HEK293 (cell line): Measurements from ENCODE around the gene SUPT5H.
A peak's percentile ranks its signal among the peaks of the same experiment; 100 is the strongest.

ENCODE experiments used
- CTCF ChIA-PET: fragments of 350-600 bp; formaldehyde crosslinking; extraction: SDS; loops from one replicate; lab custom pipeline; 2021; ENCODE audit warnings: antibody characterized with exemption; lab: Yijun Ruan, JAX
- POLR2A ChIA-PET: fragments of 300-600 bp; formaldehyde crosslinking; extraction: SDS; loops from one replicate; lab custom pipeline; 2020; ENCODE audit warnings: antibody characterized with exemption, inconsistent platforms; lab: Yijun Ruan, JAX
- H3K27ac ChIP-seq: fragments of 200-500 bp; sonication (Bioruptor generic); 2 replicates; pipeline ENCODE4 v1.5.1; 2014; ENCODE audit warnings: low read depth, low read length, control low read depth, inconsistent platforms; ENCODE audit errors: extremely low read depth
- H3K36me3 ChIP-seq, 2 experiments: fragments of 200-500 bp in 1 of 2; sonication (Bioruptor generic) in 1 of 2; 1 replicate in 1 of 2; 2 replicates in 1 of 2; pipeline ENCODE4 v1.5.1; 2014 to 2017; ENCODE audit warnings: inconsistent platforms in 2 of 2, low read length in 2 of 2; ENCODE audit not compliant: control insufficient read depth in 2 of 2, insufficient read depth in 1 of 2
- H3K4me1 ChIP-seq: fragments of 200-500 bp; sonication (Bioruptor generic); 2 replicates; pipeline ENCODE4 v1.5.1; 2014; ENCODE audit warnings: mild to moderate bottlenecking, low read length, inconsistent platforms; ENCODE audit not compliant: control insufficient read depth, insufficient read depth
- H3K4me3 ChIP-seq: 2 replicates; pipeline ENCODE4 v1.5.1; 2011; ENCODE audit warnings: low read depth, mild to moderate bottlenecking, control low read depth, low read length, moderate library complexity
- H3K9me3 ChIP-seq: fragments of 200-500 bp; sonication (Bioruptor generic); 2 replicates; pipeline ENCODE4 v1.5.1; 2014; ENCODE audit warnings: low read depth, low read length, inconsistent platforms; ENCODE audit not compliant: control insufficient read depth, insufficient read depth
- ELK4 ChIP-seq: IDR thresholded peaks from 2 replicates; pipeline ENCODE4 v1.6.1; 2011; ENCODE audit warnings: mild to moderate bottlenecking, low read depth, low read length, borderline replicate concordance
- FEZF1 ChIP-seq: fragments of 450-650 bp; formaldehyde crosslinking; IDR thresholded peaks from 2 replicates; pipeline ENCODE4 v1.5.1; 2016; ENCODE audit warnings: missing biosample characterization, missing genetic modification characterization
- GLIS1 ChIP-seq: fragments of 450-650 bp; formaldehyde crosslinking; IDR thresholded peaks from 2 replicates; pipeline ENCODE4 v1.5.1; 2016; ENCODE audit warnings: missing biosample characterization, missing genetic modification characterization
- GLIS2 ChIP-seq: fragments of 450-650 bp; formaldehyde crosslinking; IDR thresholded peaks from 2 replicates; pipeline ENCODE4 v1.5.1; 2016; ENCODE audit warnings: missing biosample characterization, missing genetic modification characterization
- HOXC10 ChIP-seq: sonication (generic); formaldehyde crosslinking; IDR thresholded peaks from 2 replicates; pipeline ENCODE4 v1.8.1; 2023; ENCODE audit warnings: mild to moderate bottlenecking, missing genetic modification reagents
- HOXD13 ChIP-seq: sonication (generic); formaldehyde crosslinking; IDR thresholded peaks from 2 replicates; pipeline ENCODE4 v1.8.0; 2022; ENCODE audit warnings: missing genetic modification reagents, borderline replicate concordance
- KLF9 ChIP-seq: fragments of 450-650 bp; formaldehyde crosslinking; IDR thresholded peaks from 2 replicates; pipeline ENCODE4 v1.5.1; 2016; ENCODE audit warnings: missing biosample characterization, missing genetic modification characterization, low read depth
- MZF1 ChIP-seq: fragments of 450-650 bp; formaldehyde crosslinking; IDR thresholded peaks from 2 replicates; pipeline ENCODE4 v1.5.1; 2017; ENCODE audit warnings: missing biosample characterization, missing genetic modification characterization, borderline replicate concordance
- PRDM4 ChIP-seq: fragments of 450-650 bp; formaldehyde crosslinking; IDR thresholded peaks from 2 replicates; pipeline ENCODE4 v1.5.1; 2017; ENCODE audit warnings: missing biosample characterization, missing genetic modification characterization
- SP7 ChIP-seq: fragments of 450-650 bp; formaldehyde crosslinking; IDR thresholded peaks from 2 replicates; pipeline ENCODE4 v1.5.1; 2016; ENCODE audit warnings: missing biosample characterization, missing genetic modification characterization
- YY1 ChIP-seq: fragments of 450-650 bp; formaldehyde crosslinking; IDR thresholded peaks from 2 replicates; pipeline ENCODE4 v1.5.1; 2018; ENCODE audit warnings: missing biosample characterization, missing genetic modification characterization
- ZBTB10 ChIP-seq: fragments of 450-650 bp; formaldehyde crosslinking; IDR thresholded peaks from 2 replicates; pipeline ENCODE4 v1.5.1; 2016; ENCODE audit warnings: missing biosample characterization, missing genetic modification characterization
- ZBTB11 ChIP-seq: fragments of 450-650 bp; formaldehyde crosslinking; conservative IDR thresholded peaks from 2 replicates; pipeline ENCODE4 v1.5.1; 2016; ENCODE audit warnings: low read depth, missing biosample characterization, missing genetic modification characterization
- ZBTB17 ChIP-seq: fragments of 450-650 bp; formaldehyde crosslinking; IDR thresholded peaks from 2 replicates; pipeline ENCODE4 v1.5.1; 2016; ENCODE audit warnings: missing biosample characterization, missing genetic modification characterization
- ZBTB48 ChIP-seq: fragments of 450-650 bp; formaldehyde crosslinking; IDR thresholded peaks from 2 replicates; pipeline ENCODE4 v1.5.1; 2016; ENCODE audit warnings: missing biosample characterization, missing genetic modification characterization
- ZFP69B ChIP-seq: fragments of 450-650 bp; formaldehyde crosslinking; IDR thresholded peaks from 2 replicates; pipeline ENCODE4 v1.5.1; 2016; ENCODE audit warnings: missing biosample characterization, missing genetic modification characterization
- ZNF169 ChIP-seq: fragments of 450-650 bp; formaldehyde crosslinking; IDR thresholded peaks from 2 replicates; pipeline ENCODE4 v1.5.1; 2016; ENCODE audit warnings: missing biosample characterization, missing genetic modification characterization
- ZNF175 ChIP-seq: fragments of 450-650 bp; formaldehyde crosslinking; IDR thresholded peaks from 2 replicates; pipeline ENCODE4 v1.5.1; 2016; ENCODE audit warnings: missing biosample characterization, missing genetic modification characterization
- ZNF18 ChIP-seq: fragments of 450-650 bp; formaldehyde crosslinking; IDR thresholded peaks from 2 replicates; pipeline ENCODE4 v1.5.1; 2016; ENCODE audit warnings: missing biosample characterization, missing genetic modification characterization
- ZNF24 ChIP-seq: fragments of 450-650 bp; formaldehyde crosslinking; IDR thresholded peaks from 2 replicates; pipeline ENCODE4 v1.5.1; 2016; ENCODE audit warnings: missing biosample characterization, missing genetic modification characterization
- ZNF354C ChIP-seq: fragments of 450-650 bp; formaldehyde crosslinking; IDR thresholded peaks from 2 replicates; pipeline ENCODE4 v1.5.1; 2016; ENCODE audit warnings: missing biosample characterization, missing genetic modification characterization, low read depth, borderline replicate concordance
- ZNF473 ChIP-seq: fragments of 450-650 bp; formaldehyde crosslinking; IDR thresholded peaks from 2 replicates; pipeline ENCODE4 v1.5.1; 2017; ENCODE audit warnings: missing biosample characterization, missing genetic modification characterization
- ZSCAN23 ChIP-seq: fragments of 450-650 bp; formaldehyde crosslinking; IDR thresholded peaks from 2 replicates; pipeline ENCODE4 v1.5.1; 2016; ENCODE audit warnings: missing biosample characterization, missing genetic modification characterization
- ZXDB ChIP-seq: fragments of 450-650 bp; formaldehyde crosslinking; IDR thresholded peaks from 2 replicates; pipeline ENCODE4 v1.5.1; 2016; ENCODE audit warnings: missing biosample characterization, missing genetic modification characterization

Gene SUPT5H

DNA sequence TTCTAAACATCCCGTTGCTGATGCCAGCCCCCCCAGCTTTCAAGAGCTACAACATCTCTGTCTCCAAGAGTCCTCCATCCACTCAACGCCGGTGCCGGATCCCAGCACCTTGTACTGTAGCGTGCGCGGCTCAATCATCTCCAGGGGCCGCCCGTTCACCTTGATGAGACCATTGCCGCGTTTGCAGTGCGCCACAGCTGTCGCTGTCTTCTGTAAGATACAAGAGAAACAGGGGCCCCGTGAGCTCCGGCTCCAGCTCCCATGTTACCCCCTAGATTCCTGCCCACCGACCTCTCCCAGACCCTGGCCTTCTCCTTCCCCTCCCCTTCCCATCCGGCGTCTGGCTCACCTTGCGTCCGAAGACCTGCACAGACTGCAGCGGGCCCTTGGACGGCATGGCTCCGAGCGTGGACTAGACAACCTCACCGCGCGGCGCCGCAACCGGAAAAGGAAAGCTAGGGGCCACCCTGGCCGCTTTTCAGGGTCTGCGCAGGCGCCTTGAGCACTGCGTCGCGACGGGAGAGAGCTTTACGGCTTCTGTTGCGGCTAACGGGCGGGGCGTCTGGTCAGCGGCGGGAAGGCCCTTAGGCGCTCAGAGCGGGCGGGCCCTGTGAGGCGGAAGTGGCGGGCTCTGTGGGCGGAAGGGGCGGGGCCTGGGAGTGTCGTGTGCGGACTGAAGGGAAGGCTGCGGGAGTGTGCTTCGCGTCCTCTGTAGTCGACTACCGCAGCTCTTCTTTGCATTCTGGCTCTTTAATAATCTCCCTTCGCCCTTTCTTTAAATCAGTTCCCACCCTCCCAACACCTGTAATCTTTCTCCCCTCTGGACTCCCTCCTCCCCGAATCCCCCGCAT, 9.7 kb upstream of the SUPT5H start, which contains the start of gene RPS16 (continued):
- TF ChIP-seq PRDM4 (tag by site-specific recombination), result peak; percentile 30; the same call in 1 of the 2 replicates
- TF ChIP-seq FEZF1 (tag by site-specific recombination), result no peak
- TF ChIP-seq KLF9 (tag by site-specific recombination), result peak; percentile 97
- TF ChIP-seq ZNF354C, result no peak
- TF ChIP-seq ZNF169 (tag by site-specific recombination), result no peak
- TF ChIP-seq ZBTB10 (tag by site-specific recombination), result 0 out of 2 replicates have a peak, but pooled peaks have one; percentile 57
- TF ChIP-seq ZBTB48 (tag by site-specific recombination), result peak; percentile 83
- peak; percentile 67; the same call in 1 of the 2 replicates for TF ChIP-seq YY1 (tag by site-specific recombination)
- TF ChIP-seq ELK4, result peak; percentile 38; the same call in 1 of the 2 replicates
- peak; percentile 100 for TF ChIP-seq ZXDB (tag by site-specific recombination)
- TF ChIP-seq ZNF24, result peak; percentile 87
- TF ChIP-seq ZFP69B, result peak; percentile 36; the same call in 1 of the 2 replicates
- TF ChIP-seq ZNF18 (tag by site-specific recombination), result peak; percentile 42; the same call in 1 of the 2 replicates
- TF ChIP-seq MZF1 (tag by site-specific recombination), result no peak
- peak; percentile 67 for TF ChIP-seq GLIS1 (tag by site-specific recombination)
- peak; percentile 91 for TF ChIP-seq SP7
- peak; percentile 74 for TF ChIP-seq GLIS2
- no peak for TF ChIP-seq ZNF473 (tag by site-specific recombination)

- H3K9me3 ChIP-seq, result no peaks in the 10 kb centered on the region
- H3K4me3 ChIP-seq, result peak overlapping the region; percentile 42
- H3K4me1 ChIP-seq, result peaks cover 23% of the 10 kb centered on the region
- ChIA-PET CTCF (interaction anchor here (1.1 to 2.0 kb wide), 10 partner anchors 17 to 506 kb away, joined by 3 to 19 read pairs (median 6); partner anchors contain the start of genes DLL3, EID2, EID2B and MRPS12), POLR2A (interaction anchor here (0.6 to 2.7 kb wide), 117 partner anchors 11 to 1342 kb away, joined by 3 to 255 read pairs (median 5); partner anchors contain the start of genes ACTN4, BLVRB, C19orf47 and COQ8B)
- peak overlapping the region; percentile 100 for H3K27ac ChIP-seq
- H3K36me3 ChIP-seq, result peaks cover 32 to 40% of the 10 kb centered on the region in 2 experiments
- TF ChIP-seq ZBTB11 (tag by site-specific recombination) (no peak), ZBTB17 (no peak), HOXC10 (no peak), ZNF175 (tag by site-specific recombination) (no peak), HOXD13 (CRISPR knock-in tag) (no peak), ZSCAN23 (no peak)
Observed at GRCh38 chr19:39436350-39436716, 9.0 kb upstream of the SUPT5H start.
